HepG2 (cell line): Measurements from ENCODE around the gene ZNF414.

Source experiments
- CHD2 ChIP-seq: IDR thresholded peaks from 2 replicates; pipeline ENCODE4 v1.6.1; 2011; ENCODE audit warnings: low read depth, low read length, improper control_type of control experiment
- FOXP1 ChIP-seq, 2 experiments: fragments of 450-650 bp in 1 of 2; IDR thresholded peaks; 2 replicates each; pipeline ENCODE4 v1.6.1; 2017 to 2018; ENCODE audit warnings: antibody characterized with exemption in 1 of 2
- SP1 ChIP-seq, 2 experiments: fragments of 450-650 bp in 1 of 2; sonication (generic) in 1 of 2; formaldehyde crosslinking in 1 of 2; IDR thresholded peaks; 2 replicates each; pipeline versions ENCODE4 v1.4.0 to v1.6.1; 2016 to 2020; ENCODE audit warnings: missing genetic modification reagents in 1 of 2

- TF ChIP-seq FOXP1 (IDR thresholded peaks at IDR 0.05) (no peak), FOXP1 (CRISPR knock-in tag; IDR thresholded peaks at IDR 0.05) (no peak), SP1 (IDR thresholded peaks at IDR 0.05) (no peak), SP1 (CRISPR knock-in tag; IDR thresholded peaks at IDR 0.05) (no peak), CHD2 (no peak)
Measured at GRCh38 chr19:8482696-8483095, 31.3 kb downstream of the ZNF414 start.
